ENCODE results near the gene ADGRE2.
"Not testable (repeated sequence)": the region's sequence is repeated elsewhere in the genome, so short reads cannot be mapped to it uniquely, and the experiment has no call there.

DNA sequence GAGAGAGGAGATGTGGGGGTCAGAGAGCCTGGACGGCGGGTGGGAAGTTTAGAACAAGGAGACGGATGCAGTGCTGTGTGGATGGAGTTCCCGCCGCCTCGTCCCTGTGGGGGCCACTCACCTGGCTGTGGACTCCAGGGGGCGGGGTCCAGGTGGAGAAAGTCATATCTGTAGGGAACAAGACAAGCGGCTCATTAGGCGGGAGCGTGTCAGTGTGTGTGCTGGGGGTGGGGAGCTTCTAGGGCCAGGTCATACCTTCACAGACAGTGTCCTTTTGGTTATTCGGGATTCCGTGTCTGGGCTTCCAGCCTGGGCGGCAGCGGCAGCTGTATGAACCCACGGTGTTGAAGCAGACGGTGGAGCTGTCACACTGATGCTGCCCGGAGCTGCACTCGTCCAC lies 13.0 kb downstream of the ADGRE2 start:
- TF ChIP-seq CTCF, POLR2A (IDR thresholded peaks at IDR 0.05): not testable (repeated sequence)

Data from uterus (tissue), 2 donors.